Skeletal muscle tissue (tissue), 5 donors: ENCODE data around the gene LRRC37A. TPM values are rescaled to one million over a fixed set of nuclear protein-coding genes. Genes with fewer than 3 reads are reported as not detected.
"Not testable (repeated sequence)": the region's sequence is repeated elsewhere in the genome, so short reads cannot be mapped to it uniquely, and the experiment has no call there.

ENCODE experiments used
- H3K27ac ChIP-seq: one replicate; pipeline ENCODE4 v1.7.0; 2013; ENCODE audit warnings: mild to moderate bottlenecking, low read depth, low read length, inconsistent platforms
- H3K27me3 ChIP-seq, 3 donors: one replicate each; pipeline ENCODE4 v1.7.0; 2013; ENCODE audit warnings: low read length in 3 of 3; ENCODE audit not compliant: control insufficient read depth in 3 of 3, insufficient read depth in 3 of 3
- H3K36me3 ChIP-seq, 3 donors: one replicate each; pipeline ENCODE4 v1.7.0; 2013; ENCODE audit warnings: low read length in 3 of 3; ENCODE audit not compliant: control insufficient read depth in 3 of 3, insufficient read depth in 3 of 3
- H3K4me1 ChIP-seq, 3 donors: one replicate each; pipeline ENCODE4 v1.7.0; 2013; ENCODE audit warnings: low read length in 3 of 3, mild to moderate bottlenecking in 3 of 3; ENCODE audit not compliant: control insufficient read depth in 3 of 3, insufficient read depth in 3 of 3
- H3K4me3 ChIP-seq, 3 donors: one replicate each; pipeline ENCODE4 v1.7.0; 2013; ENCODE audit warnings: low read length in 3 of 3
- H3K9ac ChIP-seq, 3 donors: one replicate each; pipeline ENCODE4 v1.7.0; 2013; ENCODE audit warnings: low read length in 3 of 3, mild to moderate bottlenecking in 3 of 3, moderate library complexity in 2 of 3, low read depth in 1 of 3
- H3K9me3 ChIP-seq, 3 donors: one replicate each; pipeline ENCODE4 v1.7.0; 2013; ENCODE audit warnings: low read length in 3 of 3; ENCODE audit not compliant: control insufficient read depth in 3 of 3
- small RNA-seq: library from RNA; depleted of rRNA; stranded (forward); fragments of <200 nt; gene quantifications from one replicate; pipeline ENCODE3, GENCODE V24; 2014
- total RNA-seq: library from RNA; depleted of rRNA; stranded (reverse); fragments of >200 nt; gene quantifications from one replicate; pipeline ENCODE4 v1.2.3, GENCODE V29; 2014
- donor health status: Osteomylitis.

Gene LRRC37A
- total RNA-seq, 1 donor from 2014 or later: 2.6 TPM

DNA sequence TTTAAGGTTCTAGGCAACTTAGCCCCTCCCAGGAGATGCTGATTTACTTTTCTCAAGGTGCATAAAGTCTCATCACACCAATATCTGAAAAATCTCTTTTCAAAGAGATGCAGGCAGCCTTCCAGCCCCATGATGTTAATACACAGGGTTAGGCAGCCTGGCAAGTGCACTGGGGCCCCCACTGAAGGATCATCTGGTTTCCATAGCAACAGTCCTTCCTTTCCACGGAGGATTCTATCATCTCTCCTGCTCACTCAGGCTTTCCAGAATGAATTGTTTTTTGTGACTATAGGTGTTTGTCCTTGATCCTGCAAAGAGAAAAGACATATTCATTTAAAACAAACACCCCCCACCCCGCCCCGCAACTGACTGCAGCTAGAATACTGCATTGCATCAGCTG, 72.6 kb downstream of the LRRC37A start:
- not testable (repeated sequence) for H3K9me3 ChIP-seq, H3K4me3 ChIP-seq, H3K9ac ChIP-seq, H3K27me3 ChIP-seq, H3K27ac ChIP-seq, H3K36me3 ChIP-seq, H3K4me1 ChIP-seq

DNA sequence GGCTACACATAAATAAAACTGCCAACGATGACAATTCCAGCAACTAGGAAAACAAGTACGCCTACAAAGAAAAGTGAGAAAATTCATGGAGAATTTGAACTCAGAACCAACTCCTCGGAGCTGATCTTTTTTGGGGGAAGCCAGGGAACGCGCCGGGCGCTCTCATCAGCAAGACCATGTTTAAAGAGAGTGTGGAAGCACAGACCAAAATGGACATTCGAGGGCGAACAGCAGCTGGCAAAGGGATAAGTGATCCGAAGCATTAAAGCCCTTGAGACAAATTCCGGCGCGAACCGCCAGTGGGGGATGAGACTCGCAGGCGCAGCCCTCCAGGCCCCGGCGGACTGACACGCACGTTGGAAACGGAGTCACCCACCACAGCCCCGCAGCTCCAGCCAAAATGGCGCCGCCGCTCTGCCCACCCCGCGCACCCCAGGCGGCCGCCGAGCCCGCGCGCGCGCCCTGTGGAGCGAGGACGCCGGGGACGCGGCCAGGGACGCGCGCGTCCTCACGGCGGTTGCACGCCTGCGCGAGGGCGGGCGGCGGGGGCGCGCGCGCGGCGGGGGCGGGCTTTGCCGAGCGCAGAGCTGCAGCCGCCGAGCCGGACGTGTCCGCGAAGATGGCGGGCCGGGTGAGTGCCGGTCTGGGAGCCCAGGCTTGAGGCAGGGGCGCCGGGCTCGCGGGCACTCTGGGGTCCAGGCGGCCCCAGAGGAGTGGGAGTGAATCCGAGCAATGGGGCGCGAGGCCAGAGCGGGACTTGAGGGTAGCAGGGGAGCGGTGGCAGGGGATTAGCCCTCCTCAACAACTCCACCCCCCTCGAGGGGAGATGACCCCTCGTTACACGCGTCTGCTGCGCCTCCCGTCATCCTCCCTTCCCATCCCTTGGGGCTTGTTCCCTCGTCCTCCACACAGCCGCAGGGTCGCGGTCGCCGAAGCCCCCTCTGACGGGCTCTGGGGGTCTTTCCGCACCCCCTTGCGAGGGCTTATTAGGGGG, 77.6 kb downstream of the LRRC37A start:
- H3K36me3 ChIP-seq, H3K27ac ChIP-seq, H3K27me3 ChIP-seq, H3K9me3 ChIP-seq, H3K9ac ChIP-seq, H3K4me3 ChIP-seq, H3K4me1 ChIP-seq: not testable (repeated sequence)

DNA sequence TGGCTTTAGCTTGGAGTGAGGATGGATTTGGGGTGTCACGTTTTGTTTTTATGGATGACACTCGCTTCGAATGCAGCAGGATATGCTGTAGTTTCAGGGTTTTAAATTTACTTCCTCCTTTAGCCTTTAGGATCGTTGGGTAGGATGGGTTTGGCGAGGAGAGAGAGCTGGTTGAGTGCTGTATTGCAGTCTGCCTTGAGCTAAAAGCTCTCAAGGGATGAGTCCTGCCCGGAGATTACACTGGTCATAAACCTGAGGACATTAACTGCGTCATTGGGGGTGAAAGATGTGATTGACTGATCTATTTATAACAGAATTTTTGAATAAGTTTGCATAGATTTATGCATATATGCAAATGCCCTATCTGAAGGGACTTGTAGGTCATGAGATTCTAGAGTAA, 78.5 kb downstream of the LRRC37A start:
- H3K27ac ChIP-seq, H3K9ac ChIP-seq, H3K36me3 ChIP-seq, H3K27me3 ChIP-seq, H3K9me3 ChIP-seq, H3K4me1 ChIP-seq, H3K4me3 ChIP-seq: not testable (repeated sequence)

DNA sequence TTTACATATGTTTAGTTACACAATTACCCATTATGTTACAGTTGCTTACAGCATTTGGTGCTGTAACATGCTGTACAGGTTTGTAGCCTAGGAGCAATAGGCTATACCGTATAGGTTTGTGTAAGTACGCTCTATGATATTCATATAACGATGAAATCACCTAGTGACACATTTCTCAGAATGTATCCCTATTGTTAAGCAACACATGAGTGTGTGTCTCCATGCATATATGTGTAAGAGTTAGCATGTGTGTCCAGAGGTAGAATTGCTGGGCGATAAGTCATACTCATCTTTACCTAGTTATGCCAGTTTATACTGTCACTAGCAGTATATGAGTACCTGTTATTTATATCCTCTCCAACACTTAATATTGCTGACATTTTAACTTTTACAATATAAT, 88.2 kb downstream of the LRRC37A start:
- H3K4me1 ChIP-seq, H3K4me3 ChIP-seq, H3K36me3 ChIP-seq, H3K27ac ChIP-seq, H3K9me3 ChIP-seq, H3K27me3 ChIP-seq, H3K9ac ChIP-seq: not testable (repeated sequence)

DNA sequence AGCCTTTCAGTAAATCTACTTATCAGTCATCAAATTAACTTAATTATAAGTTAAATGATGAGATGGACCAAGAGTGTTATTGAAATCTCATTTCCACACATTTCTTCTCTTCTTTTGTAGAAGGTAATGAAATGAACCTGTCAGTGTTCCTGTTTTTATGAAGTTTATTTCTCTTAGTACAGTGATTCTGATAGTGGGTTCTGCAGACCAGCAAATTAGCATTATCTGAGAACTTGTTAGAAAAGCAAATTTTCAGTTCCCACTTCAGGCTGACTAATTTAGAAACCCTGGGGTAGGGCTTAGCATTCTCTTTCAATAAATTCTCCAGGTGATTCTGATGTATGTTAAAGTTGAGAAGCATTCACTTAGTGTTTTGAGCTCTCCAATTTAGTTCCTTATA, 90.6 kb downstream of the LRRC37A start:
- not testable (repeated sequence) for H3K27me3 ChIP-seq, H3K9me3 ChIP-seq, H3K4me1 ChIP-seq, H3K36me3 ChIP-seq, H3K27ac ChIP-seq, H3K9ac ChIP-seq, H3K4me3 ChIP-seq

Small RNA genes lying within 50 kb of the gene (small RNA-seq; reads per million reads assigned to genes)
- gene RN7SL656P: not detected

Other genes with a start within 250 kb of the LRRC37A start
- gene KANSL1, start 101.7 kb upstream of the LRRC37A start, total RNA-seq: 94.5 TPM
- gene ARL17B, start 66.6 kb downstream of the LRRC37A start, total RNA-seq: 7.3 TPM
- gene LRRC37A2, start 217.3 kb downstream of the LRRC37A start, total RNA-seq: 4.2 TPM